NAMALWA (cell line): Measurements from ENCODE around the gene FRMD8.

Experiments
- DNase-seq: peaks from one replicate; pipeline ENCODE4 v3.0.0-alpha.2; 2015; ENCODE audit warnings: low spot score

Gene FRMD8

GRCh38 chr11:65375012-65375411, 11.4 kb upstream of the FRMD8 start:
- no peak for DNase-seq

GRCh38 chr11:65376138-65376713, 10.2 kb upstream of the FRMD8 start:
- DNase-seq: no peak

GRCh38 chr11:65377036-65377435, 9.4 kb upstream of the FRMD8 start:
- DNase-seq: no peak

- no peak for DNase-seq
Observed at GRCh38 chr11:65377777-65378176, 8.7 kb upstream of the FRMD8 start.

- peak; percentile 38 for DNase-seq
Observed at GRCh38 chr11:65378208-65378927, 8.1 kb upstream of the FRMD8 start.

GRCh38 chr11:65378928-65379638, 7.4 kb upstream of the FRMD8 start:
- no peak for DNase-seq

GRCh38 chr11:65379698-65380459, 6.6 kb upstream of the FRMD8 start:
- no peak for DNase-seq

GRCh38 chr11:65380460-65381119, 5.8 kb upstream of the FRMD8 start:
- DNase-seq: no peak

- no peak for DNase-seq
Observed at GRCh38 chr11:65381716-65382032, 4.8 kb upstream of the FRMD8 start.

- DNase-seq: peak; percentile 92
Observed at GRCh38 chr11:65382033-65382803, 4.2 kb upstream of the FRMD8 start, which contains the start of gene SLC25A45. TSS of gene SLC25A45 (minus strand) at chr11:65382646. CDS start at chr11:65381951, 695 bp downstream.

GRCh38 chr11:65382804-65383368, 3.6 kb upstream of the FRMD8 start:
- DNase-seq: no peak

GRCh38 chr11:65383778-65384177, 2.7 kb upstream of the FRMD8 start:
- DNase-seq: no peak

GRCh38 chr11:65384301-65384889, 2.0 kb upstream of the FRMD8 start:
- DNase-seq: no peak

- DNase-seq: no peak
Observed at GRCh38 chr11:65388731-65389130, 2.3 kb downstream of the FRMD8 start.

GRCh38 chr11:65389294-65389980, 3.0 kb downstream of the FRMD8 start:
- no peak for DNase-seq

- DNase-seq: no peak
Observed at GRCh38 chr11:65390099-65390941, 3.9 kb downstream of the FRMD8 start.

GRCh38 chr11:65390996-65391395, 4.6 kb downstream of the FRMD8 start:
- no peak for DNase-seq

GRCh38 chr11:65392186-65392829, 5.9 kb downstream of the FRMD8 start:
- no peak for DNase-seq
